HG02763 (cell line): Measurements from ENCODE around the gene LCN1.

ENCODE experiments used
- ATAC-seq: cut with Tn5 transposase; IDR thresholded peaks from one replicate; pipeline ENCODE4 v1.9.1; 2021; ENCODE audit warnings: mild to moderate bottlenecking, moderate library complexity; ENCODE audit not compliant: unreplicated experiment

LCN1 gene

DNA sequence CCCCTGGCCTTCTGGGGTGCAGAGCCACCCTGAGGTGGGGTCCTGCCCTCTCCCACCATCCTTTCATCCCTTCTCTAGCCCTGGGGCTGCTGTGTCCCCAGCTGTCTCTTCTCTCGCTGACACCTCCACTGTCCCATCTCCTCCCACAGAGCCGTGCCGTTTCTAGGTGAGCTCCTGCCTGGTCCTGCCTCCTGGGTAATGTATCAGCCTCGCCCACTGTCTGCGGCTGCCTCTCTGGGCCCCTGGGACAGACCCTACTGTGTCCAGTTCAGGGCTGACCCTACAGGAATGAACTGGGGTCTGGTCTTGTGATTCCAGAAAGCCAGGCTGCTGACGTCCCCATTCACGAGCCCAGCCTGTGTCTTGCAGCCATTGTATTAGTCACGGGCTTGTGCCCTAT, 44.4 kb downstream of the LCN1 start:
- no peak for ATAC-seq

DNA sequence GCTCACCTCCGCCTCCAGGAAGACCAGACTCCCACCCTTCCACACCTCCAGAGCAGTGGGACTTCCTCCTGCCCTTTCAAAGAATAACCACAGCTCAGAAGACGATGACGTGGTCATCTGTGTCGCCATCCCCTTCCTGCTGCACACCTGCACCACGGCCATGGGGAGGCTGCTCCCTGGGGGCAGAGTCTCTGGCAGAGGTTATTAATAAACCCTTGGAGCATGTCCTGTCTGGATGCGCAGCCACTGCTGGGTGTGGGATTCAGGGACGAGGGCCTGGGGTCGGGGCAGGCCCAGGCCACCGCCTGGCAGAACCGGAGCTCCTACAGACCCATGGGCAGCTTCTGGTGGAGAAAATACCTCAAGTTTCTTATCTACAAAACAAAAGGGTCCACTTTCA, 45.3 kb downstream of the LCN1 start:
- no peak for ATAC-seq

DNA sequence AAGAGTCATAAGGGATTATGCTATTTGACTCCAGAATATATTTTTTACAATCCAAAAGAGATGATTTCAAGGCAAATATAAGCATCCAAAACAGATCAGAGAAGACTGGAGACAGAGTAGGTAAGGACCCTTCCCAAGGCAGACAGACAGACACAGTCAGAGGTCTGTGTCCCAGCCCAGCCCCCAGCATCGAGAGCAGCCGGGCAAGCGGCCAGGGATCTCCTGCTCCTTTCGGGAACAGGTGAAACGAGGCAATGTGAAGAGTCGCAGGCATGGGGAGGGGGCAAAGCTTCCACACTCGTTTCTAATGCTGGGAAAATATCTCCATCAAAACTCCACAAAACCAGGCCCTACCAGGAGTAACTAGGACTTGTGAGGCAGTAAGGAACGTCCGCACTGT, 46.1 kb downstream of the LCN1 start:
- no peak for ATAC-seq

- no peak for ATAC-seq
Measured at GRCh38 chr9:135568026-135568425, 46.8 kb downstream of the LCN1 start.

- ATAC-seq, result no peak
Measured at GRCh38 chr9:135570456-135570855, 49.2 kb downstream of the LCN1 start.

DNA sequence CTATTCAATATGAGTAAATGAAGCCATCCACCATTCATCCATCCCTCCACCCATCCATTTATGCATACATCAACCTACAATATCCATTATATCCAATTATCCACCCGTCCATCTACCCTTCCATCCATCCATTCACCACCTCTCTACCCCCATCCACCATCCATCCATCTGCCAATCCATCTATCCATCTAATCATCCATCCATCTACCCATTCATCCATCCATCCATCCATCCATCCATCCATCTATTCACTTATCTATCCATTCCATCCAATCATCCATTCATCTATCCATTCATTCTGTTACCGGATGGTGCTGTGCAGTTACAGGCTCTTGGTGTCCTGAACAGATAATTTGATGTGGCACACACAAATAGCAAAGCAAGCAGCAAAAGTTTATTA, 51.0 kb downstream of the LCN1 start:
- ATAC-seq, result no peak

- no peak for ATAC-seq
Measured at GRCh38 chr9:135573124-135573523, 51.9 kb downstream of the LCN1 start.

DNA sequence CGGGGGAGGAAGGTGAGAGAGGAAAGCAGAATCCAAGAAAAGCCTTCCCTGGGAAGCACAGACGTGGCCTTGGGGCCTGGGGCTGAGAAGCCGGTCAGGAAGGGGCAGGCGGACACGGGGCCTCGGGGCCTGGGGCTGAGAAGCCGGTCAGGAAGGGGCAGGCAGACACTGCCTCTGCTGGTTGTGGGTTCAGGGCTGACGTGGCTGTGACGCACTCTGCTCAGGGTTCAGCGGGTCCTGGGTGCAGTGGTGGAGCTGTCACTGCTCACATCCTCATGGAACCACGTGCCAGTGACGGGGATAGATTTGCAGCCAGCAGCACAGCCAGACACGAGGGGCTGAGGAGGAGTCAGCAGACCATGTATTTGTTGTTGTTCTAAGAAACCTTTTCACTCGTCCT, 53.1 kb downstream of the LCN1 start:
- ATAC-seq, result no peak

DNA sequence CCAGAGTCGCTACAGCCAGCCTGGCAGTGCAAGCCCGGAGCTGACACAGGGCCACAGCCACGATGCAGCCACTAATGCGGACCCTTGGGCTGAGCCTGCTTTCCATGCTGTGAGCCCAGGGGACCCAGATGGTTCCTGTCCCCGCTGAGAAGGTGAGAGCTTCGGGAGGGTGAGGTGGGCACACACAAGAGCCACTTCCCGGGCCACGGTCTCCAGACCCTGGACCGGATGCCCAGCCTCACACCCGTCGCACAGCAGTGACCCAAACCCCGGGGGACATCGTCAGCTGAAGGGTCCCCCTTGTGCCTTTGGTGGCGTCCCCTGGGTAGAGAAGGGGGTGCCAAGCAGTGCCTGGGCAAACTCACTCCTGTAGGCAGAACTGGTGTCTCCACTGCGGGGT, 53.7 kb downstream of the LCN1 start:
- ATAC-seq, result no peak
